HEK293 (cell line): ENCODE measurements around the gene HES2.

Source experiments
- CTCF ChIA-PET: fragments of 350-600 bp; formaldehyde crosslinking; extraction: SDS; loops from one replicate; lab custom pipeline; 2021; ENCODE audit warnings: antibody characterized with exemption; lab: Yijun Ruan, JAX
- POLR2A ChIA-PET: fragments of 300-600 bp; formaldehyde crosslinking; extraction: SDS; loops from one replicate; lab custom pipeline; 2020; ENCODE audit warnings: antibody characterized with exemption, inconsistent platforms; lab: Yijun Ruan, JAX
- H3K27ac ChIP-seq: fragments of 200-500 bp; sonication (Bioruptor generic); 2 replicates; pipeline ENCODE4 v1.5.1; 2014; ENCODE audit warnings: low read depth, low read length, control low read depth, inconsistent platforms; ENCODE audit errors: extremely low read depth
- H3K36me3 ChIP-seq, 2 experiments: fragments of 200-500 bp in 1 of 2; sonication (Bioruptor generic) in 1 of 2; 1 replicate in 1 of 2; 2 replicates in 1 of 2; pipeline ENCODE4 v1.5.1; 2014 to 2017; ENCODE audit warnings: inconsistent platforms in 2 of 2, low read length in 2 of 2; ENCODE audit not compliant: control insufficient read depth in 2 of 2, insufficient read depth in 1 of 2
- H3K4me1 ChIP-seq: fragments of 200-500 bp; sonication (Bioruptor generic); 2 replicates; pipeline ENCODE4 v1.5.1; 2014; ENCODE audit warnings: mild to moderate bottlenecking, low read length, inconsistent platforms; ENCODE audit not compliant: control insufficient read depth, insufficient read depth
- H3K4me3 ChIP-seq: 2 replicates; pipeline ENCODE4 v1.5.1; 2011; ENCODE audit warnings: low read depth, mild to moderate bottlenecking, control low read depth, low read length, moderate library complexity
- H3K9me3 ChIP-seq: fragments of 200-500 bp; sonication (Bioruptor generic); 2 replicates; pipeline ENCODE4 v1.5.1; 2014; ENCODE audit warnings: low read depth, low read length, inconsistent platforms; ENCODE audit not compliant: control insufficient read depth, insufficient read depth
- GLIS1 ChIP-seq: fragments of 450-650 bp; formaldehyde crosslinking; IDR thresholded peaks from 2 replicates; pipeline ENCODE4 v1.5.1; 2016; ENCODE audit warnings: missing biosample characterization, missing genetic modification characterization
- GLIS2 ChIP-seq: fragments of 450-650 bp; formaldehyde crosslinking; IDR thresholded peaks from 2 replicates; pipeline ENCODE4 v1.5.1; 2016; ENCODE audit warnings: missing biosample characterization, missing genetic modification characterization
- OSR2 ChIP-seq: fragments of 450-650 bp; formaldehyde crosslinking; IDR thresholded peaks from 2 replicates; pipeline ENCODE4 v1.5.1; 2016; ENCODE audit warnings: missing biosample characterization, missing genetic modification characterization
- TRIM28 ChIP-seq: IDR thresholded peaks from 2 replicates; pipeline ENCODE4 v1.6.1; 2011; ENCODE audit warnings: low read length, control low read depth, borderline replicate concordance
- ZBTB1 ChIP-seq: fragments of 450-650 bp; formaldehyde crosslinking; IDR thresholded peaks from 2 replicates; pipeline ENCODE4 v1.5.1; 2016; ENCODE audit warnings: missing biosample characterization, missing genetic modification characterization
- ZNF19 ChIP-seq: fragments of 450-650 bp; formaldehyde crosslinking; IDR thresholded peaks from 2 replicates; pipeline ENCODE4; 2016; ENCODE audit warnings: missing biosample characterization, missing genetic modification characterization, low read depth
- ZNF248 ChIP-seq: fragments of 450-650 bp; formaldehyde crosslinking; IDR thresholded peaks from 2 replicates; pipeline ENCODE4 v1.5.1; 2017; ENCODE audit warnings: missing biosample characterization, missing genetic modification characterization
- ZNF362 ChIP-seq: fragments of 450-650 bp; formaldehyde crosslinking; IDR thresholded peaks from 2 replicates; pipeline ENCODE4 v1.5.1; 2016; ENCODE audit warnings: missing biosample characterization, missing genetic modification characterization
- ZNF514 ChIP-seq: fragments of 450-650 bp; formaldehyde crosslinking; IDR thresholded peaks from 2 replicates; pipeline ENCODE4 v1.5.1; 2016; ENCODE audit warnings: missing biosample characterization, missing genetic modification characterization
- ZNF560 ChIP-seq: fragments of 450-650 bp; formaldehyde crosslinking; IDR thresholded peaks from 2 replicates; pipeline ENCODE4 v1.5.1; 2017; ENCODE audit warnings: missing biosample characterization, missing genetic modification characterization, borderline replicate concordance
- ZNF621 ChIP-seq: fragments of 450-650 bp; formaldehyde crosslinking; IDR thresholded peaks from 2 replicates; pipeline ENCODE4 v1.5.1; 2017; ENCODE audit warnings: missing biosample characterization, missing genetic modification characterization
- ZNF701 ChIP-seq: fragments of 450-650 bp; formaldehyde crosslinking; IDR thresholded peaks from 2 replicates; pipeline ENCODE4 v1.5.1; 2016; ENCODE audit warnings: missing biosample characterization, missing genetic modification characterization
- ZNF707 ChIP-seq: fragments of 450-650 bp; formaldehyde crosslinking; IDR thresholded peaks from 2 replicates; pipeline ENCODE4 v1.5.1; 2016; ENCODE audit warnings: missing biosample characterization, missing genetic modification characterization
- ZNF76 ChIP-seq: fragments of 450-650 bp; formaldehyde crosslinking; IDR thresholded peaks from 2 replicates; pipeline ENCODE4; 2016; ENCODE audit warnings: low read depth, missing biosample characterization, missing genetic modification characterization, borderline replicate concordance
- ZNF830 ChIP-seq: fragments of 450-650 bp; IDR thresholded peaks from 2 replicates; pipeline ENCODE4 v1.5.0; 2018; ENCODE audit warnings: missing biosample characterization, missing genetic modification characterization, low read depth, mild to moderate bottlenecking, moderate library complexity
- TF ChIP-seq, protein P1 (sequence below): fragments of 450-650 bp; formaldehyde crosslinking; conservative IDR thresholded peaks from 2 replicates; pipeline ENCODE4 v1.5.1; 2016; ENCODE audit warnings: low read depth, missing biosample characterization, missing genetic modification characterization
- TF ChIP-seq, protein P2 (sequence below): fragments of 450-650 bp; formaldehyde crosslinking; IDR thresholded peaks from 2 replicates; pipeline ENCODE4 v1.5.0; 2017; ENCODE audit warnings: missing biosample characterization, missing genetic modification characterization, borderline replicate concordance
- TF ChIP-seq, protein P3 (sequence below): IDR thresholded peaks from 2 replicates; pipeline ENCODE4 v1.6.1; 2011; ENCODE audit warnings: mild to moderate bottlenecking, low read depth, low read length, borderline replicate concordance
- TF ChIP-seq, protein P4 (sequence below): sonication (generic); formaldehyde crosslinking; IDR thresholded peaks from 2 replicates; pipeline ENCODE4 v1.8.1; 2022; ENCODE audit warnings: mild to moderate bottlenecking, moderate library complexity, missing genetic modification reagents

The HES2 gene

GRCh38 chr1:6464915-6465314, 45.2 kb upstream of the HES2 start:
- CTCF ChIA-PET, result interaction anchor here (1.0 to 2.3 kb wide), 2 partner anchors 11 to 16 kb away, joined by 3 to 10 read pairs; no protein-coding TSS in a partner anchor
- no peaks in the 10 kb centered on the region for H3K4me1 ChIP-seq
- TF ChIP-seq OSR2 (tag by site-specific recombination), result no peak
- TF ChIP-seq GLIS2 (tag by site-specific recombination), result no peak
- no peak for TF ChIP-seq ZNF362 (tag by site-specific recombination)
- TF ChIP-seq ZNF19 (tag by site-specific recombination), result no peak
- TF ChIP-seq ZNF707 (tag by site-specific recombination), result no peak
- no peak for TF ChIP-seq ZBTB1 (tag by site-specific recombination)
- TF ChIP-seq, protein P1, sequence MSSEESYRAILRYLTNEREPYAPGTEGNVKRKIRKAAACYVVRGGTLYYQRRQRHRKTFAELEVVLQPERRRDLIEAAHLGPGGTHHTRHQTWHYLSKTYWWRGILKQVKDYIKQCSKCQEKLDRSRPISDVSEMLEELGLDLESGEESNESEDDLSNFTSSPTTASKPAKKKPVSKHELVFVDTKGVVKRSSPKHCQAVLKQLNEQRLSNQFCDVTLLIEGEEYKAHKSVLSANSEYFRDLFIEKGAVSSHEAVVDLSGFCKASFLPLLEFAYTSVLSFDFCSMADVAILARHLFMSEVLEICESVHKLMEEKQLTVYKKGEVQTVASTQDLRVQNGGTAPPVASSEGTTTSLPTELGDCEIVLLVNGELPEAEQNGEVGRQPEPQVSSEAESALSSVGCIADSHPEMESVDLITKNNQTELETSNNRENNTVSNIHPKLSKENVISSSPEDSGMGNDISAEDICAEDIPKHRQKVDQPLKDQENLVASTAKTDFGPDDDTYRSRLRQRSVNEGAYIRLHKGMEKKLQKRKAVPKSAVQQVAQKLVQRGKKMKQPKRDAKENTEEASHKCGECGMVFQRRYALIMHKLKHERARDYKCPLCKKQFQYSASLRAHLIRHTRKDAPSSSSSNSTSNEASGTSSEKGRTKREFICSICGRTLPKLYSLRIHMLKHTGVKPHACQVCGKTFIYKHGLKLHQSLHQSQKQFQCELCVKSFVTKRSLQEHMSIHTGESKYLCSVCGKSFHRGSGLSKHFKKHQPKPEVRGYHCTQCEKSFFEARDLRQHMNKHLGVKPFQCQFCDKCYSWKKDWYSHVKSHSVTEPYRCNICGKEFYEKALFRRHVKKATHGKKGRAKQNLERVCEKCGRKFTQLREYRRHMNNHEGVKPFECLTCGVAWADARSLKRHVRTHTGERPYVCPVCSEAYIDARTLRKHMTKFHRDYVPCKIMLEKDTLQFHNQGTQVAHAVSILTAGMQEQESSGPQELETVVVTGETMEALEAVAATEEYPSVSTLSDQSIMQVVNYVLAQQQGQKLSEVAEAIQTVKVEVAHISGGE (tag by site-specific recombination), result no peak
- no peak for TF ChIP-seq ZNF701 (tag by site-specific recombination)
- TF ChIP-seq ZNF560, result no peak
- no peak for TF ChIP-seq GLIS1 (tag by site-specific recombination)
- TF ChIP-seq, protein P2, sequence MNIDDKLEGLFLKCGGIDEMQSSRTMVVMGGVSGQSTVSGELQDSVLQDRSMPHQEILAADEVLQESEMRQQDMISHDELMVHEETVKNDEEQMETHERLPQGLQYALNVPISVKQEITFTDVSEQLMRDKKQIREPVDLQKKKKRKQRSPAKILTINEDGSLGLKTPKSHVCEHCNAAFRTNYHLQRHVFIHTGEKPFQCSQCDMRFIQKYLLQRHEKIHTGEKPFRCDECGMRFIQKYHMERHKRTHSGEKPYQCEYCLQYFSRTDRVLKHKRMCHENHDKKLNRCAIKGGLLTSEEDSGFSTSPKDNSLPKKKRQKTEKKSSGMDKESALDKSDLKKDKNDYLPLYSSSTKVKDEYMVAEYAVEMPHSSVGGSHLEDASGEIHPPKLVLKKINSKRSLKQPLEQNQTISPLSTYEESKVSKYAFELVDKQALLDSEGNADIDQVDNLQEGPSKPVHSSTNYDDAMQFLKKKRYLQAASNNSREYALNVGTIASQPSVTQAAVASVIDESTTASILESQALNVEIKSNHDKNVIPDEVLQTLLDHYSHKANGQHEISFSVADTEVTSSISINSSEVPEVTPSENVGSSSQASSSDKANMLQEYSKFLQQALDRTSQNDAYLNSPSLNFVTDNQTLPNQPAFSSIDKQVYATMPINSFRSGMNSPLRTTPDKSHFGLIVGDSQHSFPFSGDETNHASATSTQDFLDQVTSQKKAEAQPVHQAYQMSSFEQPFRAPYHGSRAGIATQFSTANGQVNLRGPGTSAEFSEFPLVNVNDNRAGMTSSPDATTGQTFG (tag by site-specific recombination), result no peak
- TF ChIP-seq TRIM28, result no peak
- no peak for TF ChIP-seq ZNF830 (tag by site-specific recombination)
- TF ChIP-seq, protein P3, sequence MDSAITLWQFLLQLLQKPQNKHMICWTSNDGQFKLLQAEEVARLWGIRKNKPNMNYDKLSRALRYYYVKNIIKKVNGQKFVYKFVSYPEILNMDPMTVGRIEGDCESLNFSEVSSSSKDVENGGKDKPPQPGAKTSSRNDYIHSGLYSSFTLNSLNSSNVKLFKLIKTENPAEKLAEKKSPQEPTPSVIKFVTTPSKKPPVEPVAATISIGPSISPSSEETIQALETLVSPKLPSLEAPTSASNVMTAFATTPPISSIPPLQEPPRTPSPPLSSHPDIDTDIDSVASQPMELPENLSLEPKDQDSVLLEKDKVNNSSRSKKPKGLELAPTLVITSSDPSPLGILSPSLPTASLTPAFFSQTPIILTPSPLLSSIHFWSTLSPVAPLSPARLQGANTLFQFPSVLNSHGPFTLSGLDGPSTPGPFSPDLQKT, result no peak
- no peak for TF ChIP-seq ZNF76
- no peak for TF ChIP-seq ZNF514 (tag by site-specific recombination)
- TF ChIP-seq ZNF248 (tag by site-specific recombination), result no peak
- TF ChIP-seq, protein P4, sequence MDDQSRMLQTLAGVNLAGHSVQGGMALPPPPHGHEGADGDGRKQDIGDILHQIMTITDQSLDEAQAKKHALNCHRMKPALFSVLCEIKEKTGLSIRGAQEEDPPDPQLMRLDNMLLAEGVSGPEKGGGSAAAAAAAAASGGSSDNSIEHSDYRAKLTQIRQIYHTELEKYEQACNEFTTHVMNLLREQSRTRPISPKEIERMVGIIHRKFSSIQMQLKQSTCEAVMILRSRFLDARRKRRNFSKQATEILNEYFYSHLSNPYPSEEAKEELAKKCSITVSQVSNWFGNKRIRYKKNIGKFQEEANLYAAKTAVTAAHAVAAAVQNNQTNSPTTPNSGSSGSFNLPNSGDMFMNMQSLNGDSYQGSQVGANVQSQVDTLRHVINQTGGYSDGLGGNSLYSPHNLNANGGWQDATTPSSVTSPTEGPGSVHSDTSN (CRISPR knock-in tag), result no peak
- TF ChIP-seq ZNF621, result no peak
- TF ChIP-seq, all 188 proteins: peak for 0
- H3K36me3 ChIP-seq, result peaks cover 0 to 58% of the 10 kb centered on the region in 2 experiments; a peak in 1 of 3 replicates
- no peak overlapping the region for H3K4me3 ChIP-seq
- H3K9me3 ChIP-seq, result no peaks in the 10 kb centered on the region
- H3K27ac ChIP-seq, result no peak overlapping the region
- POLR2A ChIA-PET, result no interaction called here
